Kidney (tissue), 14 donors: Measurements from ENCODE around the gene SURF6. TPM values are rescaled to one million over a fixed set of nuclear protein-coding genes. Genes with fewer than 3 reads are reported as not detected.

ENCODE experiments used
- DNase-seq, 5 donors: peaks; one replicate each; pipeline ENCODE4 v3.0.0-alpha.2; 2013 to 2020
- FAIRE-seq: peaks from 2 replicates; lab custom pipeline; 2012; peaks lifted over from hg19 to GRCh38; lab: Jason Lieb, UNC
- H3K27ac ChIP-seq, 2 donors: one replicate each; pipeline ENCODE4 v1.7.0; 2013; ENCODE audit warnings: low read depth in 2 of 2, low read length in 2 of 2, inconsistent platforms in 1 of 2
- H3K27me3 ChIP-seq: one replicate; pipeline ENCODE4 v1.7.1; 2013; ENCODE audit warnings: low read length, inconsistent platforms; ENCODE audit not compliant: control insufficient read depth, insufficient read depth
- H3K36me3 ChIP-seq, 3 donors: one replicate each; pipeline versions ENCODE4 v1.7.0 to v1.7.1; 2013; ENCODE audit warnings: low read length in 3 of 3, control low read depth in 1 of 3, inconsistent platforms in 1 of 3; ENCODE audit not compliant: insufficient read depth in 3 of 3, control insufficient read depth in 2 of 3
- H3K4me1 ChIP-seq, 3 donors: one replicate each; pipeline versions ENCODE4 v1.7.0 to v1.7.1; 2013; ENCODE audit warnings: low read length in 3 of 3, inconsistent platforms in 1 of 3, low read depth in 1 of 3; ENCODE audit not compliant: control insufficient read depth in 2 of 3, insufficient read depth in 2 of 3
- H3K4me3 ChIP-seq, 3 donors: one replicate each; pipeline versions ENCODE4 v1.7.0 to v1.8.1; 2013; ENCODE audit warnings: low read length in 3 of 3, control low read depth in 1 of 3, inconsistent platforms in 1 of 3
- H3K9ac ChIP-seq, 3 donors: one replicate each; pipeline versions ENCODE4 v1.7.0 to v1.7.1; 2013; ENCODE audit warnings: low read length in 3 of 3, control low read depth in 1 of 3, inconsistent platforms in 1 of 3
- H3K9me3 ChIP-seq, 3 donors: one replicate each; pipeline versions ENCODE4 v1.7.0 to v1.7.1; 2013; ENCODE audit warnings: low read length in 3 of 3, control low read depth in 1 of 3, inconsistent platforms in 1 of 3; ENCODE audit not compliant: control insufficient read depth in 2 of 3, insufficient read depth in 1 of 3
- CTCF ChIP-seq: IDR thresholded peaks from 3 replicates; pipeline ENCODE4 v1.5.1; 2012; ENCODE audit warnings: mild to moderate bottlenecking, moderate library complexity, borderline replicate concordance; ENCODE audit not compliant: insufficient read depth; ENCODE audit errors: extremely low read depth
- intact Hi-C: fragments of 100-400 bp; cut with DNase I; formaldehyde crosslinking; loops from one replicate; pipeline ENCODE4 v1.11.1; 2022
- polyA plus RNA-seq: library from polyadenylated mRNA; stranded (reverse); fragments of 350-450 nt; fragmentation: Illumina TruSeq; extraction: RNeasy Lipid Tissue Mini Kit (QIAGEN cat#74804); gene quantifications from one replicate; pipeline ENCODE4 v1.2.3, GENCODE V29; 2014; ENCODE audit warnings: low read depth, low replicate concordance; ENCODE audit not compliant: insufficient read depth
- total RNA-seq: library from RNA; stranded (reverse); fragmentation: NEBNext Ultra II Directional; extraction: Animal tissue kit (Norgen Biotek cat#: 25700); gene quantifications from one replicate; pipeline ENCODE4 v1.2.1, GENCODE V29; 2021
- donor health status: control.
- donor health status: control.
- donor health status: control.
- donor health status: control.
- donor health status: control.
- donor health status: DM: yes; HTN: yes; CAD: no.
- donor health status: Normal renal cell carcinoma (clear cell type).

Gene SURF6
- total and polyA plus RNA-seq, 2 donors from 2014 or later, result 16.8 to 17.3 TPM

GRCh38 chr9:133369933-133370332, 33.9 kb upstream of the SURF6 start:
- no peak for FAIRE-seq
- Histone ChIP-seq H3K27me3 (no peaks in the 10 kb centered on the region), H3K9ac (no peak overlapping the region), H3K9me3 (no peaks in the 10 kb centered on the region), H3K4me1 (peaks cover 2 to 65% (median 50%) of the 10 kb centered on the region in 3 donors), H3K36me3 (peaks cover 4 to 34% (median 20%) of the 10 kb centered on the region in 3 donors), H3K4me3 (no peak overlapping the region), H3K27ac (no peak overlapping the region)
- no peak for TF ChIP-seq CTCF
- intact Hi-C loops, result no loop called here
- no peak for DNase-seq

GRCh38 chr9:133369422-133369821, 33.4 kb upstream of the SURF6 start:
- H3K27me3 ChIP-seq, result no peaks in the 10 kb centered on the region
- peaks cover 4 to 36% (median 20%) of the 10 kb centered on the region in 3 donors for H3K36me3 ChIP-seq
- intact Hi-C loops, result no loop called here
- DNase-seq, result no peak
- H3K4me1 ChIP-seq, result peaks cover 3 to 68% (median 53%) of the 10 kb centered on the region in 3 donors
- H3K9ac ChIP-seq, result no peak overlapping the region
- no peak for TF ChIP-seq CTCF
- no peaks in the 10 kb centered on the region for H3K9me3 ChIP-seq
- H3K4me3 ChIP-seq, result no peak overlapping the region
- H3K27ac ChIP-seq, result no peak overlapping the region
- no peak for FAIRE-seq

- Histone ChIP-seq H3K9me3 (no peaks in the 10 kb centered on the region), H3K9ac (peak overlapping the region in 1 of 3 donors; percentile 10), H3K4me3 (peak overlapping the region in 2 of 3 donors; percentile 1 to 9), H3K27me3 (no peaks in the 10 kb centered on the region), H3K36me3 (peaks cover 6 to 38% (median 25%) of the 10 kb centered on the region in 3 donors), H3K4me1 (peaks cover 3 to 74% (median 53%) of the 10 kb centered on the region in 3 donors), H3K27ac (peak overlapping the region; percentile 13 to 55)
- FAIRE-seq, result no peak
- DNase-seq, result peak in 1 of 5 donors; percentile 35
- intact Hi-C loops, result no loop called here
- TF ChIP-seq CTCF, result no peak
Observed at GRCh38 chr9:133368249-133368881, 32.4 kb upstream of the SURF6 start.
